DOHH2 (cell line): Measurements from ENCODE around the gene FAM83E.

Source experiments
- EZH2phosphoT487 ChIP-seq: fragments of 200-600 bp; sonication (generic); IDR thresholded peaks from 2 replicates; pipeline ENCODE4 v1.6.1; 2017; ENCODE audit warnings: borderline replicate concordance, mild to moderate bottlenecking, antibody characterized with exemption, low read length, moderate library complexity, mixed read lengths
- TF ChIP-seq, protein P1 (sequence below): fragments of 200-600 bp; sonication (generic); IDR thresholded peaks from one replicate; pipeline ENCODE4 v1.5.1; 2014; ENCODE audit warnings: antibody characterized with exemption, mild to moderate bottlenecking, low read depth, low read length; ENCODE audit not compliant: poor library complexity, severe bottlenecking

DNA sequence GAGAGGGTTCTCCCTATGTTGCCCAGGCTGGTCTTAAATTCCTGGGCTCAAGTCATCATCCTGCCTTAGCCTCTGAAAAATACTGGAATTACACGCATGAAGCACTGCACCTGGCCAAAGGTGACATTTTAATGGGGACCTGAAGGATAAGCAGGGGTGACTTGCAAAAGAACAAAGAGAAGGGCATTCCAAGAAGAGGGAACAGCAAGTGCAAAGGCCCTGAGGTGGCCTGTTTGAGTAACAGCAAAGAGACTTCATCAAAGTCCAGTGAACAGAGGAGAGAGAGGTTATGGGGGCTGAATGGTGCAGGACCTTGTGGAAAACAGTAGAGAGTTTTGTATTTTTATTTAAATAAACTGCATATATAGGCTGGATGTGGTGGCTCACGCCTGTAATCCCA is 27.0 kb upstream of the FAM83E start:
- TF ChIP-seq, protein P1, sequence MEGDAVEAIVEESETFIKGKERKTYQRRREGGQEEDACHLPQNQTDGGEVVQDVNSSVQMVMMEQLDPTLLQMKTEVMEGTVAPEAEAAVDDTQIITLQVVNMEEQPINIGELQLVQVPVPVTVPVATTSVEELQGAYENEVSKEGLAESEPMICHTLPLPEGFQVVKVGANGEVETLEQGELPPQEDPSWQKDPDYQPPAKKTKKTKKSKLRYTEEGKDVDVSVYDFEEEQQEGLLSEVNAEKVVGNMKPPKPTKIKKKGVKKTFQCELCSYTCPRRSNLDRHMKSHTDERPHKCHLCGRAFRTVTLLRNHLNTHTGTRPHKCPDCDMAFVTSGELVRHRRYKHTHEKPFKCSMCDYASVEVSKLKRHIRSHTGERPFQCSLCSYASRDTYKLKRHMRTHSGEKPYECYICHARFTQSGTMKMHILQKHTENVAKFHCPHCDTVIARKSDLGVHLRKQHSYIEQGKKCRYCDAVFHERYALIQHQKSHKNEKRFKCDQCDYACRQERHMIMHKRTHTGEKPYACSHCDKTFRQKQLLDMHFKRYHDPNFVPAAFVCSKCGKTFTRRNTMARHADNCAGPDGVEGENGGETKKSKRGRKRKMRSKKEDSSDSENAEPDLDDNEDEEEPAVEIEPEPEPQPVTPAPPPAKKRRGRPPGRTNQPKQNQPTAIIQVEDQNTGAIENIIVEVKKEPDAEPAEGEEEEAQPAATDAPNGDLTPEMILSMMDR, result no peak
- no peak for TF ChIP-seq EZH2phosphoT487
